BE2C (cell line): ENCODE measurements around the gene FREM1.

Experiments used
- DNase-seq: peaks from one replicate; pipeline ENCODE4 v3.0.0-alpha.2; 2020
- H3K27me3 ChIP-seq: fragments of 250-450 bp; sonication (Bioruptor Pico); 2 replicates; pipeline ENCODE4 v1.5.1; 2020; ENCODE audit warnings: mild to moderate bottlenecking
- H3K36me3 ChIP-seq: fragments of 250-450 bp; sonication (Bioruptor Pico); 2 replicates; pipeline ENCODE4 v1.5.1; 2020; ENCODE audit warnings: mild to moderate bottlenecking
- H3K4me1 ChIP-seq: fragments of 250-450 bp; sonication (Bioruptor Pico); 2 replicates; pipeline ENCODE4 v1.5.1; 2020
- H3K4me3 ChIP-seq: 2 replicates; pipeline ENCODE4 v1.5.1; 2011; ENCODE audit warnings: low read depth, low read length
- H3K9me3 ChIP-seq: fragments of 250-450 bp; sonication (Bioruptor Pico); 2 replicates; pipeline ENCODE4 v1.5.1; 2020
- CTCF ChIP-seq: IDR thresholded peaks from 2 replicates; pipeline ENCODE4 v1.5.1; 2012; ENCODE audit warnings: mild to moderate bottlenecking, low read depth, low read length

FREM1 gene

GRCh38 chr9:14756291-14756690 is 153.9 kb downstream of the FREM1 start:
- no peak for TF ChIP-seq CTCF
- Histone ChIP-seq H3K9me3 (no peaks in the 10 kb centered on the region), H3K4me3 (no peak overlapping the region), H3K27me3 (no peaks in the 10 kb centered on the region), H3K36me3 (no peaks in the 10 kb centered on the region), H3K4me1 (peaks cover 9% of the 10 kb centered on the region)
- DNase-seq, result no peak

- DNase-seq, result no peak
Measured at GRCh38 chr9:14752871-14753270, 157.4 kb downstream of the FREM1 start.

GRCh38 chr9:14752271-14752670 is 158.0 kb downstream of the FREM1 start:
- no peak for TF ChIP-seq CTCF
- H3K27me3 ChIP-seq, result no peaks in the 10 kb centered on the region
- peak; percentile 47 for DNase-seq
- no peak overlapping the region for H3K4me3 ChIP-seq
- H3K9me3 ChIP-seq, result no peaks in the 10 kb centered on the region
- no peaks in the 10 kb centered on the region for H3K36me3 ChIP-seq
- peaks cover 6% of the 10 kb centered on the region for H3K4me1 ChIP-seq

More at GRCh38 chr9:14752871-14753270, 157.4 kb downstream of the FREM1 start:
- Histone ChIP-seq H3K4me3 (no peak overlapping the region), H3K27me3 (no peaks in the 10 kb centered on the region), H3K36me3 (no peaks in the 10 kb centered on the region), H3K9me3 (no peaks in the 10 kb centered on the region), H3K4me1 (peaks cover 6% of the 10 kb centered on the region)
- TF ChIP-seq CTCF, result no peak

GRCh38 chr9:14750821-14751220 is 159.4 kb downstream of the FREM1 start:
- Histone ChIP-seq H3K4me1 (peaks cover 8% of the 10 kb centered on the region), H3K4me3 (no peak overlapping the region), H3K9me3 (no peaks in the 10 kb centered on the region), H3K27me3 (no peaks in the 10 kb centered on the region), H3K36me3 (no peaks in the 10 kb centered on the region)
- TF ChIP-seq CTCF, result no peak
- no peak for DNase-seq

GRCh38 chr9:14749741-14750211 is 160.5 kb downstream of the FREM1 start:
- Histone ChIP-seq H3K4me1 (peaks cover 8% of the 10 kb centered on the region), H3K9me3 (no peaks in the 10 kb centered on the region), H3K4me3 (no peak overlapping the region), H3K36me3 (no peaks in the 10 kb centered on the region), H3K27me3 (no peaks in the 10 kb centered on the region)
- DNase-seq, result no peak
- no peak for TF ChIP-seq CTCF

GRCh38 chr9:14748373-14748772 is 161.9 kb downstream of the FREM1 start:
- Histone ChIP-seq H3K27me3 (no peaks in the 10 kb centered on the region), H3K4me3 (no peak overlapping the region), H3K36me3 (no peaks in the 10 kb centered on the region), H3K9me3 (no peaks in the 10 kb centered on the region), H3K4me1 (peaks cover 8% of the 10 kb centered on the region)
- no peak for DNase-seq
- TF ChIP-seq CTCF, result no peak
